CD1c-positive myeloid dendritic cell (primary cell): ENCODE data around the gene DEFB132.
"Not testable (repeated sequence)": the region's sequence is repeated elsewhere in the genome, so short reads cannot be mapped to it uniquely, and the experiment has no call there.

Experiments used
- DNase-seq: peaks from one replicate; pipeline ENCODE4 v3.0.0-alpha.2; 2016; ENCODE audit errors: extremely low spot score

Gene DEFB132, protein sequence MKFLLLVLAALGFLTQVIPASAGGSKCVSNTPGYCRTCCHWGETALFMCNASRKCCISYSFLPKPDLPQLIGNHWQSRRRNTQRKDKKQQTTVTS

DNA sequence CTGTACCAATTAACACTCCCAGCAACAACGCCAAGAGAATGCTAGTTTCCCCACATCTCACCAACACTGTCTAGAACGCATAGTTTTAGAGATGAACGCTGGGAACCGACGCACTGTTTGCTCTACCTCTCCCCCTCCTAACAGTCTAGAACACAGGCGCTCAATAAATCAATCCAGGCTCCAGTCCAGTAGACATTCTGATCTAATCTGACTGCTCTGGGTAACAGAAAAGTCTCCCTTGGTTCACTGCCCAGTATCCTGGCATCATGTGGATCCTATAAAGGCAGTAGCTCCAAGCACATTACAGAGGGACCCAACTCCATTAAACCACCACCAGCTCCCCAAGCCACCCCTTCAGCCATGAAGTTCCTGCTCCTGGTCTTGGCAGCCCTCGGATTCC, at the start of gene DEFB132:
TSS of gene DEFB132 (plus strand) at position 306 of the 400 bp plus-strand sequence. CDS start at position 361, 55 bp downstream.
- no peak for DNase-seq

DNA sequence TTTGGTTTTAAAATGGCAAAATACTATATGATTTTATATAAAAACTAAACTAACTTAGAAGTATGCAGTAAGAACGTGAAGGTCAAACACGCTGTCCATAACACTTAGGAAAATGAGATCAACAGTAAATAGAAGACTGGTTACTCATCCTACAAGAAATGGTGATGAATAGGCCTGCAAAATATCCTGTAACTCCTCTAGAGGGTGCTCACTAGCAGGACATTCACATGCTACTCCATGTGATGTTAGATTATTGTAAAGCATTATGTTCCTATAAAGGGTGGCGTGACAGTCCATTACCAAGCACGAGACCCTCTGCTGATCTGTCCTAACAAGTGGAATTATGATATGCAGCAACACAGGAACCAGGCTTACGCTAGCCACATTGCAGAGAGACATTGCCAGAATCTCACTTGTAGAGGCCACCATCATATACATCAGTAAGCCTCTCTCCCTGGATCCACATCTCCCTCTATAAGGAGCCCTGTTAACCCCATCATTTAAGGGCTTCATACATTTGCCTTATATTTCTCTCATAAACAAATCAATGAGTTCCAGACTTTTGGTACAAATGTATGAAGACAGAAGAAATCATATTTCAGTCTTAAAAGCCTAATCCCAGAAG, 48.5 kb upstream of the DEFB132 start:
- DNase-seq = peak; percentile 61

DNA sequence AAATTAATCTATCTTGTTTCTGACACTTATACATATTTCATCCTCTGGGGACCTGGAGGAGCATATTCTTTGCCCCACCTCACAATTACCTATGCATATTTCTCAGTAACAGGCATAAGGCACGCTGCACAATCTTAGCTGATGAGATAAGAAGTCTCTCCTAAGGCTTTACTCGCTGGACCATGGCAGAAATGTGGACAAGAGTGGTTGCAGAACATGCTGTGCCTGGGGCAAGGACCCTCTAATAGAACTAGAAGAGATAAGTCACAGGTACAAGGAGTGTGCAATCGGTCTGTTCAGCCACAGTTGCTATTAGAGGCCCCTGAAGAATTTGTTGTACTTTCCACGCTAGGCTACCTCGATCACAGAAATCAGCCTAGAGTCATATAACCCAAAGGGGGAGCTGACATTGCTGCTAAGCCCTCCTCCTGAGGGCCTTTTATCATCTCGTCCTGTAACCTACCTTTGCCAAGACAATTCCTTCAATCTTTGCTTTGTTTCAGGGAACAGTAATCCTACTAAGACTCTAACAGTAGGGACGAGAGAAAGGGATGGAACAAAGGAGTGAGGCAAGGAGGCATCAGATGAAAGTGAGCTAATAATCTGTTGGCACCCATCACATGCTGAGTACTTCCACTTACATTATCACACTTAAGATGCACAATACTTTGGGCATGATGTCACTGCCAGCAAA, 46.6 kb upstream of the DEFB132 start:
- no peak for DNase-seq

DNA sequence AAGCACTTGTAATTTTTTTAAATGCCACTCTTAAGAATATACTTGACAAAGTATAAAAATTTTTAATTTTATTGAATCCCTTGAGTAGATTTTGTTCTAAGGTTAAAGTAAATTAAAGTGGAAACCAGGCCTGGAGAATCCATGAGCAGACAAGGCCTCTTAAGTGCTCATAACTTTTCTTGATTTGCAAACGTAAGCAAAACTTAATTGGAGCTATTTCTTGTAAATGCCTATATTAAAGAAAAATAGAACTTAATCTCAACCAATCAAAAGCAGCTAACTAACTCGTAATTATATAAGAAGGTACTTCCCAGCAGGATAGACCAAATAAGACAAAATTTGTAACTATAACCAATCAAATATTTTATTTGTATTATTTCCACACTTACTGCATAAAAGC, 43.1 kb upstream of the DEFB132 start:
- DNase-seq = no peak

DNA sequence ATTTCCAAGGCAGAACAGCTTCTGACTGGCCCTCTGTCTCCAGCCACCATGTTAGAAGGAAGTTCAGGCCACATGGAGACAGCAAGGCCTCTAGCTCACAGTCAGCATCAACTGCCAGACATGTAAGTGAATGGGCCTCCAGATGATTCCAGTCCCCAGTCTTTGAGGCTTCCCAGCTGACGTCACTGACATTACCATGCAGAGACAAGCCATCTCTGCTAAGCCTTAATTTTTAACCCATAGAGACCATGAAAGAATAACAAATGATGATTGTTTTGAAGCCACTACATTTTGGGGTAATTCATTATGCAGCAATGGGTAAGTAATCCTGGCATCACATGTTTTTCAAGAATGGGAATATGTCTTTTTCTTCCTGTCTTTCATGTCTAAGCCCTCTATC, 41.7 kb upstream of the DEFB132 start:
- no peak for DNase-seq

DNA sequence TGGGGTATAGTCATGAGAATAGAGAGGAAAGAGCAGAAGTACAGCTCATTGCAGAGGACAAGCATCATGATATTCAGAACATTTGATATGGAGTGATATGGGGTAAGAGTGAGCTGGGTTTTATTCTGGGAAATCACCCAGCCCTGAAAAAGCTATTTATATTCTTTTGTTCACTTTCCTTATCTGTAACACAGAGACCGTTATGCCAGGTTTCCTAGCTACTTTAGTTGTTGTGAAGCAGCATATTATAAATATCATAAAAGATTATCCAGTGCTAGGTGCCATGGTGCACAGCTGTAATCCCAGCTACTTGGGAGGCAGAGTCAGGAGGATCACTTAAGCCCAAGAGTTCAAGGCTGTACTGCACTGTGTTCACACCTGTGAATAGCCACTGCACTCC, 40.3 kb upstream of the DEFB132 start:
- no peak for DNase-seq

DNA sequence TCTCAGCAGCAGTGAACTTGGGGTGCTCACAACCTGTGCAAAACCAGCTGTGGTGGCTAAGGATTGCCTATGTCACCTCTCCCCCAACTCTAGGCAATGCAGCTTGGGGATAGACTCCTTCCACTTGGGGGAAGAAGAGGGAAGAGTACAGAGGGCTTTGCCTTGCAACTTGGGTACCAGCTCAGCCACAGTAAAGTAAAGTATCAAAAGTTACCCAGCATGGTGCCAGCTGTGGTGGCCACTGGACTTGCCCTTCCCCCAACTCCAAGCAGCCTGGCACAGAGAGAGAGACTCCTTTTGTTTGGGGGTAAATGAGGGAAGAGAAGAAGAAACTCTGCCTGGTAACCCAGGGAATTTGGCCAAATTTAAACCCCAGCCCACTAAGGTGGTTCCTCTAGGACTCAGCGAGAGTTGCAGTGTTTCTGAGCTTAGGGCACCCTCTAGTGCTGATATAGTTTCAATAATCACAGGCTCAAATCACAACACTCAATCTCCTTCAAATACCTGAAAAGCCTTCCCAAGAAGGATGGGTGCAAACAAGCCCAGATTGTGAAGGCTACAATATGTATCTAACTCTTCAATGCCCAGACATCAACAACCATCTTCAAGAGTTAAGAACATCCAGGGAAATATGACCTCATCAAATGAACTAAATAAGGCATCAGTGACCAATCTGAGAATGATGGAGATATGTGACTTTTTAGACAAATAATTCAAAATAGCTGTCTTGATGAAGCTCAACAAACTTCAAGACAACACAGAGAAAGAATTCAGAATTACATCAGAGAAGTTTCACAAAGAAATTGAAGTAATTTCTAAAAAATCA, 38.0 kb upstream of the DEFB132 start:
- peak; percentile 11 for DNase-seq

DNA sequence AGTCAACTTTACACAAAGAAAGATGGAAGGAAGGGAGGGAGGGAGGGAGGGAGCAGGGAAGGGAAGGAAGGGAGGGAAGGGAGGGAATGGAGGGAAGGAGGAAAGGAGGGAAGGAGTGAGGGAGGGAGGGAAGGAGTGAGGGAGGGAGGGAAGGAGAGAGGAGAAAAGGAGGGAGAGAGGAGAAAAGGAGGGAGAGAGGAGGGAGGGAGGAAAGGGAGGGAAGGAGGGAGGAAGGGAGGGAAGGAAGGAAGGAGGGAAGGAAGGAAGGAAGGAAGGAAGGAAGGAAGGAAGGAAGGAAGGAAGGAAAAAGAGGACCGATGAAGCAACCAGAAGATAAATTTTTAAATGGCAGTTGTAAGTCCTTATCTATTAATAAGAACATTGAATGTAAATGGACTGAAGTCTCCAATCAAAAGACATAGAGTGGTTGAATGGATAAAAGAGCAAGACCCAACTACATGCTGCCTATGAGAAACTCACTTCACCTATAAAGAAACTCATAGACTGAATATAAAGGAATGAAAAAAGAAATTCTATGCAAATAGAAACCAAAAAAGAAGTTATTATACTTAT, 36.2 kb upstream of the DEFB132 start:
- DNase-seq = no peak

DNA sequence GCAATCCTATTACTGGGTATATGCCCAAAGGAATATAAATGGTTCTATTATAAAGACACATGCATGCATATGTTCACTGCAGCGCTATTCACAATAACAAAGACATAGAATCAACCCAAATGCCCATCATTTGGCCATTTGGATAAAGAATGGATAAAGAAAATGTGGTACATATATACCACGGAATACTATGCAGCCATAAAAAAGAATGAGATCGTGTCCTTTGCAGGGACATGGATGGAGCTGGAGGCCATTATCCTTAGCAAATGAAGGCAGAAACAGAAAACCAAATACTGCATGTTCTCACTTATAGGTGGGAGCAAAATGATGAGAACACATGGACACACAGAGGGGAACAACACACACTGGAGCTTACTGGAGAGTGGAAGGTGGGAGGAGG, 31.6 kb upstream of the DEFB132 start:
- DNase-seq = not testable (repeated sequence)

DNA sequence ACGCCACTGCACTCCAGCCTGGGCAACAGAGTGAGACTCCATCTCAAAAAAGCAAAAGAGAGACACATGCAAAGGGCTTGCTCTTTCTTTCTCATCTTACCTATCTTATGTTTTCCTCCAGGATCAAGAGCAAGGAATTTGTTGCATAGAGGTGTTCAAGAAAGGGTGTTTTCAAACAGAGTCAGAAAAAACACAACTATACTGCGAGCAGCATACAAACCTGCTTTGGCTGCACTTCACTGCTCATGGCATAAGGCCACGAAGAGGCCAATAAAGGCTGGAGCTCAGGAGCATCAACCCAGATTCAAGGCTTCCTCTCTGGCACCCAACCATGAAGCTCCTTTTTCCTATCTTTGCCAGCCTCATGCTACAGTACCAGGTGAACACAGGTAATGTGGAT, 30.6 kb upstream of the DEFB132 start, which contains the start of gene DEFB129:
TSS of gene DEFB129 (plus strand) at position 301 of the 400 bp plus-strand sequence. CDS start at position 332, 31 bp downstream.
- no peak for DNase-seq

DNA sequence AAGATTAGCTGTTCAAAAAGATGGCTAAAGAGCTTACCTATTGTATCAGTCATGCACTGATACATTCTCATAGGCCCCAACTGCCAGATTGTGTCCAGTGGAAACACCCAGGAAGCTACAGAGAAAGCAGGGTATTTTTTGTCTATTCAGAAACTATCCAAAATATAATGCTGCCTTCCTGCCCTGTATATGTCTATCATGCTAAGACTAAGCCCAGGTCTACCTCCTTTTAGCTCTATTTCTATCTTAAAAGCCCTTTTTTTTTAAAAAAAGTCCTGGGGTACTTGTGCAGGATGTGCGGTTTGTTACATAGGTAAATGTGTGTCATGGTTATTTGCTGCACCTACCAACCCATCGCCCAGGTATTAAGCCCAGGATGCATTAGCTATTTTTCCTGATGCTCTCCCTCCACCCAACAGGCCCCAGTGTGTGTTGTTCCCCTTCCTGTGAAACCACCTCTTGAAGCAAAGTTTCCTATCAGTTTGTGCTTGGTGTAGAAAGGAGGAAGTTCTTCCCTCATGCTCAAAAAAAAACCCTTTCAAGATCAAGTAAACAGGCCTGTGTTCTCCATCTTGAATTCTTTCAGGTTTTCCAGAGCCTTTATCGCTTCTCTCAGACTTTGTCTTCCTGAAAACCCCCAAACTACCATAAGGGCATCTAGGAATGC, 30.0 kb upstream of the DEFB132 start:
- DNase-seq = peak; percentile 48

DNA sequence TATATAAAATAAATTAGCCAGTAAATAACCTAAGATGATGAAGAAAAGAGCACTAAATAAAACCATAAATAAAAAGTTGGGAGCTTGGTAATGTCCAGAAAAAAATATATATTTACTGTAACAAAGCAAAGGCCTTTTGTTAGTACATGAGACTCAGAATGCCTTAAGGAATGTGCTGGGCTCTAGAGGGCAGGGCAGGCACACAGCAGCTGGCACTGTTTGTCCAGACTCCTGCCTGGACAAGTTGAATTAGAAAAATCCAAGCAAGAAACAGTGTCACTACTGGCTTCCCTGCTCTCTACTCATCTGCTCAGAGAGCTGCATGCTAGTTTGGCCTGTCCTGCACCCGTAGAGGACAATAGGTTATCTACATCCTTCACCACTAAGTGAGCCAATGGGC, 21.6 kb upstream of the DEFB132 start:
- no peak for DNase-seq

DNA sequence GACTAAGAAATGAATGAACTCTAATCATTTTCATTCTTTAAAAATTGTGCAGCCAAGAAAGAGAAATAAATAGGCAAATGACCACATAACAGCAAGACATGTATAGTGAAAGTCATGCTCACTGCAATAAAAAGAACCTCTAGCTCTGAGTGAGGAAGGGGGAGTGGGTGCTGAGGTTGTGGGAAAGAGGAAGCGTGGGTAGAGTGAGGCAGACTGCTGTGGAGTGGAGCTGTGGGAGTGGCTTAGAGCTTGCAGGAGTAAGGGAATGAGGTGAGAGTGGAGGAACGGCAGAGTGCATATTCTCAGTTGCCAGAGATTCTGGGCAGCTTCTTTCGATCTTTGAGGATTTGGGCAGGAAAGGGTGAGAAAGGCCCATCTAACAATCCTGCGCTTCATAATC, 20.0 kb upstream of the DEFB132 start:
- DNase-seq = peak; percentile 90

DNA sequence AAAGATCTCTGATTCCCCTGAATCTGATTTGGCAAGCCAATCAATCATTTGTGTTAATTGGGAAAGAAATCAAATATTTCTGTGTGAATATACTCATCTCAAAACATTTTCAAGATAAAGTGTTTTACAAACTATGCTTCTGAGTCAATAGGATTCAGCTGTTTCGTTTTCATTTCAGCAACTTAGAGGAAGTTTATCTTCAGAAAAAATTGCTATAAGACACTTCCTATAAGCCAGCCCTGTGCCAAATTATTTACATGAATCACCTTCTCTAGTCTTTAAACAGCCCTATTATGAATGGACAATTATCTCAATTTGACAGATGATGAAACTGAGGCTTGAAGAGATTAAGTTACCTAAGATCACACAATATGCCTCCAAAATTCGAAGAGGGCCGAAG, 19.6 kb upstream of the DEFB132 start:
- DNase-seq = peak; percentile 80

DNA sequence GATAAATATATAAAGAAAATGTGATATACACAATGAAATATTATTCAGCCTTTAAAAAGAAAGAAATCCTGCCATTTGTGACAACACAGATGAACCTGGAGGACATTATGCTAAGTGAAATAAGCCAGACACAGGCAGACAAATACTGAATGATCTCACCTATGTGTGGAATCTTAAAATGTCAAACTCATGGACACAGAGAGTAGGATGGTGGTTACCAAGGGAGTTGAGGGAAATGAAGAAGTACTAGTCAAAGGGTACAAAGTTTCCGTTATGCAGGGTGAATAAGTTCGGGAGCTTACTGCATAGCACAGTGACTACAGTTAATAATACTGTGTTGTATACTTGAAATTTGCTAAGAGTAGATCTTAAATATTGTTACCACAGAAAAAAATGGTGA, 14.6 kb upstream of the DEFB132 start:
- DNase-seq = no peak

DNA sequence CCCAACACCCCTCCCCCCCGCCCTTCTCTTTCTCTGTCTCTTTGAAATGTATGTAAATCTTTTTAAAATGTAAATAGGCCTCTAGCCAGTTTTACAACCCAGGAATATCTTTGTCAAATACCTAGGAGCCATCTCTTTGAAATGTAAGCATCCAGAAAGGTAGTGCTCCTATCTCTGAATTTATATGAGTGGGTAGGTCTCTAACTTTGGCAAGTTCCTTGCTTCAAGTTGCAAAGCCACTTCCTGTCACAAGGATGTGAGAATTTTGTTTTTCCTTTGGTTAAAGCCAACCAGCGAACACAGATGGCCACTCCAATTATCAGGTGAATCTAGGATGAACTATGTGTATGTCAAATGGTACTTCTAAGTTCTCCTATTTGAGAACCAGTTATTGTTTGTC, 6.2 kb upstream of the DEFB132 start:
- no peak for DNase-seq

DNA sequence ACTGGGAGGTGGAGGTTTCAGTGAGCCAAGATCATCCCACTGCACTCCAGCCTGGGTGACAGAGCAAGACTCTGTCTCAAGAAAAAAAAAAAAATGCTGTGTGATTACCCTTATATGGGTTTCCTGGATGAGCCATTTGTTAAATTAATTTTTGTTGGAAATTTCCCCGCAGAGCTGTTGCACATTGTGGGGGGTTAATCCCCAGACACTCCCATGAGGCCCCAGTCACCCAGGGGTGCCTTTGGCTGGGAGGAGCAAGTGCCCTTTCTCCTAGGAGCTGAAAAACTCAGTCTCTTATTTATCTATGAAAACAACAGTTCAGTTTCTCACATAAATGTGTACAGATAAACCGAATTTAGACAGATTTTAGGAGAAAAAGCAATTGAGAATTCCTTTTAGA, 4.7 kb upstream of the DEFB132 start:
- no peak for DNase-seq

DNA sequence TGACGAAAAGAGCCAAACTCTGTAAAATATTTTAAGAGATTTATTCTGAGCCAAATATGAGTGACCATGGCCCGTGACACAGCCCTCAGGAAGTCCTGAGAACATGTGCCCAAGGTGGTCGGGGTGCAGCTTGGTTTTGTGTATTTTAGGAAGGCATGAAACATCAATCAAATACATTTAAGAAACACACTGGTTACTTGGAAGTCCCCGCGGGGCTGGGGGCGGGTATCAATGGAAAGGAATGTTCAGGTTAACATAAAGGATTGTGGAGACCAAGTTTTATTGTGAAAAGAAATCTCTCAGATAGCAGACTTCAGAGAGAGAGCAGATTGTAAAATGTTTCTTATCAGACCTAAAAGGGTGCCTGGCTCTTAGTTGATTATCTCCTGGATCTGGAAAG, 4.1 kb upstream of the DEFB132 start:
- not testable (repeated sequence) for DNase-seq

DNA sequence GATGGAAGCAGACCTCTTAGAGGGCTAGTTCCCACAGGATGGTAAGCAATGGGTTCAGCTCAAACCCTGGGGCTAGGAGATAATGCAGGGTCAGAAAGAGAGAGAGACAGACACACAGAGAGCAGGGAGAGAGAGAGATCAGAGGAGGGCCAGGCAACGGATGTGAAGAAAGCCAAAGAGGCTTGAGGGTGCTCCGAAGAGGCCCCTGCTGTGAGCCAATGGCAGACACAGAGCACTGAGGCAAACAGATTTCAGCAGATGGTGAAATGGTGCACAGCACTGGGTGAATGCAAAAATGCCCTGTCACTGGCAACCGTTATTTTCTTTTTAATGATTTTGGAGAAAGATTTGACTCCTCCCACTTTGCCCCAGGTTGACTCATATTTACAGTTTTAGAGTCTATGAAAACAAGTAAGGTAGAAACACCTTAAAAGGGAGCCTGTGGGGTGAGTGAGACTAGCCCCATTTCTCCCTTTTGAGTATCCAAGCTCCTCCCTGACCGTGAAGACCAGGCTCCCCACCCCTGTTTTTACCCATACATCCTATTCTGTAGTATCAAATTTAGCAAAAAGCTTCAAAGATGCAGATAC, 840 bp downstream of the DEFB132 start:
- no peak for DNase-seq

DNA sequence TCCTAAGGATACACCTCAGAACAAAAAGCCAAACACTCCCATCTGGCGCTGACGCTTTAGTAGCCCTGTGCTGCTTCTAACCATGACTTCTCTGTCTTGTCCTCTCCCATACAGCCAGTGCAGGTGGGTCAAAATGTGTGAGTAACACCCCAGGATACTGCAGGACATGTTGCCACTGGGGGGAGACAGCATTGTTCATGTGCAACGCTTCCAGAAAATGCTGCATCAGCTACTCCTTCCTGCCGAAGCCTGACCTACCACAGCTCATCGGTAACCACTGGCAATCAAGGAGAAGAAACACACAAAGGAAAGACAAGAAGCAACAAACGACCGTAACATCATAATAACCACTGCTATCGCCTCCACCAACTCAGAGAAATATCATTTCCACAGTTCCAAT, 1.4 kb downstream of the DEFB132 start:
- DNase-seq = no peak

DNA sequence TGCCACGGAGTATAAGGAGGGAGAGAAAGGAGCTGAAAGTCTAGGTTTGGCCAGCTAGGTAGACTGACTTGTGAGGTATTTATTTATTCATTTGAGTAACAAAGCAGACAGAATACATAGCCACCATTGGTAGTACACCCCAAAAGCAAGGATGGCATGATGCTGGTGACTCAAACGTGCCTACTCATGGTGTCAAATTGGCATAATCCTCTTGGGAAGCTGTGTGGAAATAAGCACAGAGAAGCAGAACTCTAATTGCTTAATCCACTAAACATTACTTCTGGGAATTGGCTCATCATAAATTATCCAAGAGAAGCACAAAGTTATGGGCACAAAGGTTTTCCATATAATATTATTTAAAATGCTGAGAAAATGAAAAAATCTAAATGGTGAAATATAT, 2.5 kb downstream of the DEFB132 start:
- DNase-seq = peak; percentile 10
